Brain microvascular endothelial cell (primary cell): Measurements from ENCODE around the gene RABGAP1.

Source experiments
- DNase-seq: peaks from one replicate; pipeline ENCODE4 v3.0.0-alpha.2; 2020
- H3K27ac ChIP-seq: fragments of 250-450 bp; sonication (Bioruptor Pico); 2 replicates; pipeline ENCODE4 v1.5.1; 2020; ENCODE audit warnings: mild to moderate bottlenecking, moderate library complexity
- H3K27me3 ChIP-seq: fragments of 250-450 bp; sonication (Bioruptor Pico); replicated peaks from 2 replicates; pipeline ENCODE4 v1.5.1; 2020; ENCODE audit warnings: mild to moderate bottlenecking
- H3K36me3 ChIP-seq: fragments of 250-450 bp; sonication (Bioruptor Pico); replicated peaks from 2 replicates; pipeline ENCODE4 v1.5.1; 2020; ENCODE audit warnings: mild to moderate bottlenecking
- H3K4me3 ChIP-seq: 2 replicates; pipeline ENCODE4 v1.5.1; 2011; ENCODE audit warnings: low read depth, mild to moderate bottlenecking, control low read depth, low read length, moderate library complexity
- in situ Hi-C: cut with HindIII; loops from 2 replicates; pipeline ENCODE4 v1.10.0; 2017; ENCODE audit warnings: low sequenced_read_pairs, low pct_ligation_motif_present
- TF ChIP-seq, protein P1 (sequence below): IDR thresholded peaks from 2 replicates; pipeline ENCODE4 v1.5.1; 2011; ENCODE audit warnings: low read depth, mild to moderate bottlenecking, moderate library complexity, low read length, control low read depth, inconsistent platforms; ENCODE audit errors: missing control alignments

The RABGAP1 gene

DNA sequence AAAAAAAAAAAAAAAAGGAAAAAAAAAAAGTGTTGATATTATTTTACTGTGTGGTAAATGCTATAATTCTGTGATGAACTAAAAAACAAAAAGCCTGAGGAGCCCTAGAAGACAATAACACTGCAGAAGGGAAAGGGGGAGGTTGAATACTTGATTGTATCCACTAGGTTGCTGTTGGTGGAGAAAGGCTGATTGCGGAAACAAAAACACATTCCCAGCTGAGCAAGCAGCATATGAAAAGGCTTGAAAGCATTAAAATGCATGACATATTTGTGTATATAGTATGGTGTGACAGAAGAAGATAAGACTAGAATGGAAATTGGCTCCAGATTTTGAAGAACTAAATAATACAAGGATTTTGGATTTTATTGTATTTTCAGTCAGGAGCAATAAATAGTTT lies 8.9 kb downstream of the RABGAP1 start:
- Histone ChIP-seq H3K27ac (no peak overlapping the region), H3K4me3 (no peak overlapping the region), H3K36me3 (no peaks in the 10 kb centered on the region), H3K27me3 (no peaks in the 10 kb centered on the region)
- no peak for DNase-seq
- TF ChIP-seq, protein P1, sequence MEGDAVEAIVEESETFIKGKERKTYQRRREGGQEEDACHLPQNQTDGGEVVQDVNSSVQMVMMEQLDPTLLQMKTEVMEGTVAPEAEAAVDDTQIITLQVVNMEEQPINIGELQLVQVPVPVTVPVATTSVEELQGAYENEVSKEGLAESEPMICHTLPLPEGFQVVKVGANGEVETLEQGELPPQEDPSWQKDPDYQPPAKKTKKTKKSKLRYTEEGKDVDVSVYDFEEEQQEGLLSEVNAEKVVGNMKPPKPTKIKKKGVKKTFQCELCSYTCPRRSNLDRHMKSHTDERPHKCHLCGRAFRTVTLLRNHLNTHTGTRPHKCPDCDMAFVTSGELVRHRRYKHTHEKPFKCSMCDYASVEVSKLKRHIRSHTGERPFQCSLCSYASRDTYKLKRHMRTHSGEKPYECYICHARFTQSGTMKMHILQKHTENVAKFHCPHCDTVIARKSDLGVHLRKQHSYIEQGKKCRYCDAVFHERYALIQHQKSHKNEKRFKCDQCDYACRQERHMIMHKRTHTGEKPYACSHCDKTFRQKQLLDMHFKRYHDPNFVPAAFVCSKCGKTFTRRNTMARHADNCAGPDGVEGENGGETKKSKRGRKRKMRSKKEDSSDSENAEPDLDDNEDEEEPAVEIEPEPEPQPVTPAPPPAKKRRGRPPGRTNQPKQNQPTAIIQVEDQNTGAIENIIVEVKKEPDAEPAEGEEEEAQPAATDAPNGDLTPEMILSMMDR: no peak
- in situ Hi-C loops: no loop called here

DNA sequence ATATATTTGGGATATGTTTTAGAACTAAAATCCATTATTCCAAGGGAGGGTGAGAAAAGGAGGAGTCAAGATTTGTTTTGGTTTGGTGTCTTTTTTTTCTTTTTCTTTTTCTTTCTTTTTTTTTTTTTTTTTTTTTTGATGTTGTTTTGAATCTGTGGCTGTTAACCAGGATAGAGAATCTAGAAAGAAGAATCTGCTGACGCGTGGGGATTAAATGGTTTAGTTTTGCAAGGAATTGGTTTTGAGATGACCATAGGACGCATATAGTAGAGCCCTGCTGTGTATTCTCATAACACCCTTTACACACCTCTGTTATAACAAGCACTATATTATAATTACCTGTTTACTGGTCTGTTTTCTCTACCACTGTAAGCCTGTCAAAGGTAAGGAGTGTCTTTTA lies 9.4 kb downstream of the RABGAP1 start:
- Histone ChIP-seq H3K36me3 (no peaks in the 10 kb centered on the region), H3K4me3 (no peak overlapping the region), H3K27me3 (no peaks in the 10 kb centered on the region), H3K27ac (no peak overlapping the region)
- TF ChIP-seq, protein P1: no peak
- no peak for DNase-seq
- in situ Hi-C loops: no loop called here

DNA sequence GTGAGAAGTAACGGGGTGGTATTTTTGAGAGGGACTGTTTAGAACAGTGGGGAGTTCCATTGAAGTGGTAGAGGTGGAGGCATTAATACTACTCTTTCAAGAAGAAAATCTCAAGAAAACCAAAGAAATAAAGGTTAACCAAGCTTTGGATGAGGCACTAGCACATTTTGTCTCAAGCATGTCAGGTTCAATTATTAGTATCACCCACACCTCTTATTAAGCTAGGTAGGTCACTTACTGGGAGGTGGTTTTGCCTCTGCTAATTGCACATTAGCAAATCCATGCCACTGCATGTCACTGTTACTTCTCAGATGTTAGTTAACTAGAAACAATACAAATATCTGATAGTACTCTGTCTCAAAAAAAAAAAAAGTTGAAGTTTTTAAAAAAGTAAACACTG lies 10.2 kb downstream of the RABGAP1 start:
- TF ChIP-seq, protein P1: no peak
- in situ Hi-C loops: no loop called here
- Histone ChIP-seq H3K27ac (no peak overlapping the region), H3K36me3 (no peaks in the 10 kb centered on the region), H3K27me3 (no peaks in the 10 kb centered on the region), H3K4me3 (no peak overlapping the region)
- no peak for DNase-seq

DNA sequence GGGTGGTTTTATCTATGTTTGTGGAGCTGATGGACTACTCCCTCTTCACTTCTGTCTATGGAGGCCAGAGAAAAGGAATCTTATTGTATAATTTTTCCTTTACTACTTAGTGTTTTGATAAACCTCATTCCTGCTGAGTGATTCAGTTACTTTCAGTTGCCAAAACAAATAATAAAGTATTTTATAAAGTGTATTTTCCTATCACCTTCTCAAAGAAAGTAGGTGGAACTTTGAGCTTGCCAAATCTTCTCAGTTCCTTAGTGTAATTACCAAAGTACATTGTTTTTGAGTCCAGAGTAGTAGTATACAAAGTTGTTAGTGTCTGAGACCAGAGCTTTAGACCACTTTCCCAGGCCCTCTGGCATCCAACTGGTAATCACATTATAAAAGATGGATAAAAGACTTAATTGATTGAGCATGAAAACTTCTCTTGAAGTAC lies 13.5 kb downstream of the RABGAP1 start:
- Histone ChIP-seq H3K27ac (no peak overlapping the region), H3K36me3 (no peaks in the 10 kb centered on the region), H3K4me3 (no peak overlapping the region), H3K27me3 (no peaks in the 10 kb centered on the region)
- TF ChIP-seq, protein P1: no peak
- DNase-seq: no peak
- in situ Hi-C loops: no loop called here

DNA sequence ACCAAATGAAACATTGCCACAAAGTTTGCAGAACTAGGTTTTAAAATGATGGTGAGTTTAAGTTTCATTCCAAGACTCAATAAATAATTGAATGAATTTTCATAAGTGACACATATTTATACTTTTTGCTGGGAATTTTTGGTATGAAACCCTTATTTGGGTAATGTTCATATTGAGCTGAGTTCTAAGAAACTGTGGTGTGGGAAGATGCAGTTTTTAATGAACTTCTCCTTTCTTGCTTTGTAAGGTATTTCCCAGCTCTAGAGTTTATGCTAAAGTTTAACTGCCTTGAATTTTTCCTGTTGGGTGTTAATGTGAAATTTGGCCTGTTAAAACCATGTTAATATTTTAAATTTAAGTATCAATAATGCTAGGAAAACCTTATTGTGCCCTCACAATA lies 15.1 kb downstream of the RABGAP1 start:
- TF ChIP-seq, protein P1: no peak

DNA sequence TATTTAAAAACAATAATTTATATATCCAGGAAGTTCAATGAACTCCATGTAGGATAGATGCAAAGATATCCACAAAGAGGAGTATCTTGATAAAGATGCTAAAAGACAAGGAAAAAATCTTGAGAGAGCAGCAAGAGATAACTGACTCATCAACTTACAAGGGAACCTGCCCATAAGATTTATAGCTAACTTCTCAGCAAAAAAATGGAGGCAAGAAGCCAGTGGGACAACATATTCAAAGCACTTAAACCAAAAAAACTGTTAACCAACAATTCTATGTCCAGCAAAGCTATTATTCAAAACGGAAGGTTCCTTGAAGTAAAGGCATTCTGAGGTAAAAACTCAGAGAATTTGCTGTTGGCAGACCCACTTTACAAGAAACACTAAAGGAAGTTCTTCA lies 20.3 kb downstream of the RABGAP1 start:
- no peak for DNase-seq
- in situ Hi-C loops: no loop called here
- Histone ChIP-seq H3K4me3 (no peak overlapping the region), H3K27me3 (no peaks in the 10 kb centered on the region), H3K36me3 (no peaks in the 10 kb centered on the region), H3K27ac (no peak overlapping the region)
- TF ChIP-seq, protein P1: no peak

More for the DNA sequence above, 15.1 kb downstream of the RABGAP1 start:
- Histone ChIP-seq H3K36me3 (no peaks in the 10 kb centered on the region), H3K27me3 (no peaks in the 10 kb centered on the region), H3K27ac (no peak overlapping the region), H3K4me3 (no peak overlapping the region)
- no peak for DNase-seq
- in situ Hi-C loops: no loop called here
